ENCODE measurements around the gene PCBP3.

Gene PCBP3

GRCh38 chr21:45637883-45638282 lies 5.6 kb upstream of the PCBP3 start:
- DNase-seq (ENCODE audit: extremely low read depth, low read depth), result no peak
- no peak for TF ChIP-seq CTCF (IDR thresholded peaks at IDR 0.05; ENCODE audit: low read depth, low read length, missing control alignments)

GRCh38 chr21:45638707-45639106 lies 4.8 kb upstream of the PCBP3 start:
- no peak for TF ChIP-seq CTCF (IDR thresholded peaks at IDR 0.05; ENCODE audit: low read depth, low read length, missing control alignments)
- no peak overlapping the region for H3K4me3 ChIP-seq (replicated peaks; ENCODE audit: low read depth, low read length)
- no peak for DNase-seq (ENCODE audit: extremely low read depth, low read depth)

More at GRCh38 chr21:45637883-45638282, 5.6 kb upstream of the PCBP3 start:
- no peak overlapping the region for H3K4me3 ChIP-seq (replicated peaks; ENCODE audit: low read depth, low read length)

- TF ChIP-seq CTCF (IDR thresholded peaks at IDR 0.05; ENCODE audit: low read depth, low read length, missing control alignments), result no peak
- no peak overlapping the region for H3K4me3 ChIP-seq (replicated peaks; ENCODE audit: low read depth, low read length)
- DNase-seq (ENCODE audit: extremely low read depth, low read depth), result no peak
These were observed 4.1 kb upstream of the PCBP3 start for GRCh38 chr21:45639206-45640000.

- H3K4me3 ChIP-seq (replicated peaks; ENCODE audit: low read depth, low read length), result no peak overlapping the region
- DNase-seq (ENCODE audit: extremely low read depth, low read depth), result no peak
- TF ChIP-seq CTCF (IDR thresholded peaks at IDR 0.05; ENCODE audit: low read depth, low read length, missing control alignments), result no peak
These were observed 3.3 kb upstream of the PCBP3 start for GRCh38 chr21:45640001-45640887.

- peak; percentile 12 for TF ChIP-seq CTCF (IDR thresholded peaks at IDR 0.05; ENCODE audit: low read depth, low read length, missing control alignments)
- no peak overlapping the region for H3K4me3 ChIP-seq (replicated peaks; ENCODE audit: low read depth, low read length)
- DNase-seq (ENCODE audit: extremely low read depth, low read depth), result no peak
These were observed 2.5 kb upstream of the PCBP3 start for GRCh38 chr21:45640888-45641479.

- no peak for DNase-seq (ENCODE audit: extremely low read depth, low read depth)
- TF ChIP-seq CTCF (IDR thresholded peaks at IDR 0.05; ENCODE audit: low read depth, low read length, missing control alignments), result no peak
- no peak overlapping the region for H3K4me3 ChIP-seq (replicated peaks; ENCODE audit: low read depth, low read length)
These were observed 2.0 kb upstream of the PCBP3 start for GRCh38 chr21:45641480-45642035.

Measured in HFF-Myc (cell line).